Tibial artery (tissue), 4 donors: Measurements from ENCODE around the gene MSTN.

Source experiments
- DNase-seq, 2 donors: peaks; one replicate each; pipeline ENCODE4 v3.0.0-alpha.2; 2019
- H3K27ac ChIP-seq, 2 donors: fragments of 200-600 bp; sonication (generic) in 1 of 2; 1 replicate in 1 of 2; 2 replicates in 1 of 2; pipeline ENCODE4 v1.5.1; 2018 to 2019; ENCODE audit warnings: mild to moderate bottlenecking in 1 of 2
- H3K27me3 ChIP-seq, 2 donors: fragments of 200-600 bp; sonication (generic) in 1 of 2; one replicate each; pipeline versions ENCODE4 v1.5.1 to v1.6.0; 2016 to 2019
- H3K36me3 ChIP-seq, 3 donors: fragments of 200-600 bp; sonication (generic) in 2 of 3; one replicate each; pipeline ENCODE4 v1.5.1; 2016 to 2019; ENCODE audit warnings: mild to moderate bottlenecking in 2 of 3
- H3K4me1 ChIP-seq, 4 donors: fragments of 200-600 bp; sonication (generic) in 2 of 4; 1 replicate in 3 of 4; 2 replicates in 1 of 4; pipeline ENCODE4 v1.5.1; 2016 to 2019
- H3K4me3 ChIP-seq, 2 donors: fragments of 200-600 bp; sonication (generic) in 1 of 2; 1 replicate in 1 of 2; 2 replicates in 1 of 2; pipeline ENCODE4 v1.5.1; 2018 to 2019; ENCODE audit warnings: mild to moderate bottlenecking in 2 of 2
- H3K9me3 ChIP-seq, 3 donors: fragments of 200-600 bp; sonication (generic) in 1 of 3; one replicate each; pipeline ENCODE4 v1.5.1; 2016 to 2019
- intact Hi-C: fragments of 100-400 bp; cut with DNase I; formaldehyde crosslinking; loops from one replicate; pipeline ENCODE4 v1.15.0; 2023; ENCODE audit warnings: low total_unique reads
- TF ChIP-seq, protein P1 (sequence below), 2 experiments: fragments of 200-600 bp in 1 of 2; fragments of 450-650 bp in 1 of 2; IDR thresholded peaks; one replicate each; pipeline ENCODE4 v1.5.1; 2017 to 2019; ENCODE audit warnings: antibody characterized with exemption in 2 of 2, mild to moderate bottlenecking in 1 of 2, moderate library complexity in 1 of 2

Gene MSTN

DNA sequence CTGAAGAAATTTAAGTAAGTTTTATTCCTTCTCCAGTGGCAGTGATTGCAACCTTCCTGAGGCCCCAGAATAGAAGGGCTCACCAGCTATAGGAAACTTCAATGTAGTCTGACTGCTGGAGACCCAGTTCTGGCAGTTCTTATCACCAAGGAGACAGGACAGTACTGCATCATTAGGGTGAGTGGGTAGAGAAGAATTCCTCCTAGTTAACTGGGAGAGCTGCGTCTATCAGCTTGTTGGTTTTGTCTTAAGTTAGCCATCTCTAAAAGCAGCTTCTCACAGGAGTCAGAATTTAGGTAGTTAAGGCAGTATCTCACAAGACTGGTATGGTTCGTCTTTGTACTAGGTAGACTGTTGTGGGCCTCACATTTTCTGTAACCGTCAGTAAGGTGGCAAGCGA lies 3.3 kb upstream of the MSTN start:
- intact Hi-C loops, result no loop called here
- no peaks in the 10 kb centered on the region for H3K9me3 ChIP-seq
- no peak for DNase-seq
- TF ChIP-seq, protein P1, sequence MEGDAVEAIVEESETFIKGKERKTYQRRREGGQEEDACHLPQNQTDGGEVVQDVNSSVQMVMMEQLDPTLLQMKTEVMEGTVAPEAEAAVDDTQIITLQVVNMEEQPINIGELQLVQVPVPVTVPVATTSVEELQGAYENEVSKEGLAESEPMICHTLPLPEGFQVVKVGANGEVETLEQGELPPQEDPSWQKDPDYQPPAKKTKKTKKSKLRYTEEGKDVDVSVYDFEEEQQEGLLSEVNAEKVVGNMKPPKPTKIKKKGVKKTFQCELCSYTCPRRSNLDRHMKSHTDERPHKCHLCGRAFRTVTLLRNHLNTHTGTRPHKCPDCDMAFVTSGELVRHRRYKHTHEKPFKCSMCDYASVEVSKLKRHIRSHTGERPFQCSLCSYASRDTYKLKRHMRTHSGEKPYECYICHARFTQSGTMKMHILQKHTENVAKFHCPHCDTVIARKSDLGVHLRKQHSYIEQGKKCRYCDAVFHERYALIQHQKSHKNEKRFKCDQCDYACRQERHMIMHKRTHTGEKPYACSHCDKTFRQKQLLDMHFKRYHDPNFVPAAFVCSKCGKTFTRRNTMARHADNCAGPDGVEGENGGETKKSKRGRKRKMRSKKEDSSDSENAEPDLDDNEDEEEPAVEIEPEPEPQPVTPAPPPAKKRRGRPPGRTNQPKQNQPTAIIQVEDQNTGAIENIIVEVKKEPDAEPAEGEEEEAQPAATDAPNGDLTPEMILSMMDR (IDR thresholded peaks at IDR 0.05), result no peak
- no peaks in the 10 kb centered on the region for H3K36me3 ChIP-seq
- no peaks in the 10 kb centered on the region for H3K27me3 ChIP-seq
- H3K4me3 ChIP-seq, result no peak overlapping the region
- no peak overlapping the region for H3K27ac ChIP-seq
- peaks cover 0 to 7% (median 0%) of the 10 kb centered on the region in 4 donors for H3K4me1 ChIP-seq

- Histone ChIP-seq H3K9me3 (no peaks in the 10 kb centered on the region), H3K4me3 (no peak overlapping the region), H3K36me3 (no peaks in the 10 kb centered on the region), H3K4me1 (no peaks in the 10 kb centered on the region), H3K27ac (no peak overlapping the region), H3K27me3 (no peaks in the 10 kb centered on the region)
- intact Hi-C loops, result no loop called here
- no peak for DNase-seq
- TF ChIP-seq, protein P1 (IDR thresholded peaks at IDR 0.05), result no peak
These were observed 1.1 kb upstream of the MSTN start for GRCh38 chr2:190063624-190064023.

DNA sequence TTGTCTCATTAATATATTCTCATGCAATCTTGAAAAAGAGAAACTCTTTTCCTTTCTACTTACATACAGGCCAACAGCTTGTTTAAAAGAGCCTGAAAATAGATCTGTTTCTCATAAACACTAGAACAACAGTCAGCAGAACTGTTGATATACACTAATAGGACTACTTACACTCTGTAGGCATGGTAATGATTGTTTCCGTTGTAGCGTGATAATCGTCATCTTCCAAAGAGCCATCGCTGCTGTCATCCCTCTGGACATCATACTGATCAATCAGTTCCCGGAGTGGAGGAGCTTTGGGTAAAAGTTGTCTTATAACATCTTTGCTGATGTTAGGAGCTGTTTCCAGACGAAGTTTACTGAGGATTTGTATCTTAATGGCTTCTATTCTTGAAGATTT lies 476 bp downstream of the MSTN start:
- TF ChIP-seq, protein P1 (IDR thresholded peaks at IDR 0.05), result no peak
- no peaks in the 10 kb centered on the region for H3K36me3 ChIP-seq
- no peaks in the 10 kb centered on the region for H3K4me1 ChIP-seq
- H3K4me3 ChIP-seq, result no peak overlapping the region
- intact Hi-C loops, result no loop called here
- no peaks in the 10 kb centered on the region for H3K27me3 ChIP-seq
- no peak overlapping the region for H3K27ac ChIP-seq
- H3K9me3 ChIP-seq, result no peaks in the 10 kb centered on the region
- DNase-seq, result no peak

GRCh38 chr2:190060626-190061025 lies 1.9 kb downstream of the MSTN start:
- Histone ChIP-seq H3K27me3 (no peaks in the 10 kb centered on the region), H3K27ac (no peak overlapping the region), H3K36me3 (no peaks in the 10 kb centered on the region), H3K4me1 (no peaks in the 10 kb centered on the region), H3K4me3 (no peak overlapping the region), H3K9me3 (no peaks in the 10 kb centered on the region)
- intact Hi-C loops, result no loop called here
- TF ChIP-seq, protein P1 (IDR thresholded peaks at IDR 0.05), result no peak
- no peak for DNase-seq

- TF ChIP-seq, protein P1 (IDR thresholded peaks at IDR 0.05), result no peak
- H3K36me3 ChIP-seq, result no peaks in the 10 kb centered on the region
- intact Hi-C loops, result no loop called here
- no peaks in the 10 kb centered on the region for H3K4me1 ChIP-seq
- H3K27me3 ChIP-seq, result no peaks in the 10 kb centered on the region
- H3K9me3 ChIP-seq, result no peaks in the 10 kb centered on the region
- H3K27ac ChIP-seq, result no peak overlapping the region
- no peak for DNase-seq
- no peak overlapping the region for H3K4me3 ChIP-seq
These were observed 2.5 kb downstream of the MSTN start for GRCh38 chr2:190060019-190060418.

DNA sequence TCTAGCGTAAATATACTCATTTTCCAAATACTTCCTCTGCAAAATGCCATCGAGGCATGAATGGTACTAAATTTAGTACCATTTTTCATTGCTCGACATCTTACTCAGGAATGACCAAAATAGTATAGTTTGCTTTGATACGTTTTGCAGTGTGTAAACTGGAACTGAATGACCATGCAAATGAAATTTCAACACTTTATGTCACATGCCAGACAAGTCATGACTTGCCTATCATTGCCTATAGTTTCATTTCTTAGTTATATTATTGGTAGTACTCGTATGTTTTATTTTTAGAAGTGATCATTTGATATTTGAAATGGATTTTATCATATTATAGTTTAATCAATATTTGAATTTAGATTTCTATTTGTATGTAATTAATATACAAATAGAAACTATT lies 9.1 kb downstream of the MSTN start:
- TF ChIP-seq, protein P1 (IDR thresholded peaks at IDR 0.05), result no peak
- Histone ChIP-seq H3K27ac (no peak overlapping the region), H3K4me3 (no peak overlapping the region), H3K27me3 (no peaks in the 10 kb centered on the region), H3K4me1 (no peaks in the 10 kb centered on the region), H3K36me3 (no peaks in the 10 kb centered on the region), H3K9me3 (no peaks in the 10 kb centered on the region)
- no peak for DNase-seq
- intact Hi-C loops, result no loop called here
